Stimulated activated CD4-positive, alpha-beta T cell treated with anti-CD3 and anti-CD28 coated beads, TNF-alpha, amount 100 ng/mL, for 1 hour (primary cell): ENCODE data around the gene RTN1.

Experiments
- DNase-seq, 3 donors: peaks; one replicate each; pipeline ENCODE4 v3.0.0-alpha.2; 2020; ENCODE audit warnings: low read depth in 3 of 3, low spot score in 1 of 3

Gene RTN1

GRCh38 chr14:59870277-59871165 is at the start of gene RTN1:
RTN1 (minus strand) TSS chr14:59870776; CDS start chr14:59870630, 146 bp downstream.
- no peak for DNase-seq

- DNase-seq: no peak
These were observed 49.8 kb upstream of the RTN1 start for GRCh38 chr14:59920378-59920683.

GRCh38 chr14:59919570-59920377 is 49.2 kb upstream of the RTN1 start, which contains the start of gene LRRC9:
LRRC9 (plus strand) TSS chr14:59920144.
- DNase-seq: no peak

DNA sequence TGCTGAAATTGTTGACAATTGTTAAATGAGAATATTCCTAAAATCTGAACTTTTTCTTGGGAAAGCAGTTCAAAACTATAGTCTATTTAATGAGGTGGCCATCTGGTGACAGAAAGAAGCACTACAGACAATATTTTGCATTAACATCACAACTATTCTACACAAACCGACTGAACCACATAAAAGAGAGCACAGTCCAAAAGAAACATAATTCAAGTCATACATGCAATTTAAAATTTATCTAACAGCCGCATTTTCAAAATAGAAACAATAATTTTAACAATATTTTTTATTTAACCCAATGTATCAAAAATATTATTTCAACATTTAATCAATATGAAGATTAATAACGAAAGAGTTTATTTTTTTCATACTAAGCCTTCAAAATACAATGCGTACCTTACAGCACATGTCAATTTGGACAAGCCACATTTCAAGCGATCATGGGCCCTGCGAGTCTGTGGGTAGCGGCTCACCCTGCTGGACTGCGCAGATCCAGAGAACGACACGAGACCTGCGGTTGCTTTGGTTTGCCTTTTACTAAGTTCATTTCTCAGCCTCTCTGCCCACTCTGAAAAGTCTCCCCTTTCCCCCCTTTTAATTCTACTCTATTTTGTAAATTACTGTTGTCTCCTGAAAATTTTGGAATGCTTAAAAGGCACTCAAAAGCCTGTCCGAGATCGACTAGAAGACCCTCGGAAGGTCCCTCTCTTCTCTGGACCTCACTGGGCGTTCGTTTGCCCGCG is 48.4 kb upstream of the RTN1 start:
- no peak for DNase-seq

DNA sequence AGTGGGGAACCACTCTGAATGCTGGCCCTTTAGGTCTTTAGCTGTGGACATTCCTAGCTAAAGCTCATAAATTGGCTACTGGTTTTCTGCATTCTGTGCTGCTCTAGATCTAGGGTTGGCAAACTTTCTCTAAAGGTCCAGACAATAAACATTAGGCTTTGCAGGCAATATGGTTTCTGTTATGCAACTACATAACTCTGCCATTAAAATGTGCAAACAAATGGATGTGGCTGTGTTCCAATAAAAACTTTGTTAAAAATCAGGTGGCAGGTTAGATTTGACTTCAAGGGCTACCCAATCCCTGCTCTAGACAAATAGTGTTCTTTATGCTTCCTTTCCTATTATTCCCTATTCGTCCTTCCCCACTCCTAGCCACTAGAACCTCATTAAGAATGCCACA is 42.6 kb upstream of the RTN1 start:
- no peak for DNase-seq

- no peak for DNase-seq
These were observed 41.9 kb upstream of the RTN1 start for GRCh38 chr14:59912443-59912842.

DNA sequence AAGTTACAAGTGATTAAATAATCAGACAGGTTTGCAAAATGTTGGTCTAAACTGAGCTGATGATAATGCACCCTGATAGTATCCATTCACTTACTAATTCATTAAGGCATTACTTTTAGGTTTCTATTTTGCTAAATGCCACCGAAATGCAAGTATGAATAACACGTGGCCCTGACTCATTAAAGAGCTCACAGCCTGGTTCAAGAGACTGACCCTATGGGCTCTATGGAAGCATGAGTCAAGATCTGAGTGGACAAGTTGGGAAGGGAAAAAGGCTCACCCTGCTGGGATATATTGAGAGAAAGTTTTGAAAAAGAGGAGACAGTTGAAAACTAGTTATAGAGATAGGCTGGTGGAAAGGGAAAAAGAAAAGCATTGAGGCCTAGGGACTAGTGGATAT is 34.6 kb upstream of the RTN1 start:
- no peak for DNase-seq

- no peak for DNase-seq
These were observed 33.6 kb upstream of the RTN1 start for GRCh38 chr14:59904184-59904583.

GRCh38 chr14:59900556-59900955 is 30.0 kb upstream of the RTN1 start:
- no peak for DNase-seq

GRCh38 chr14:59897757-59898383 is 27.3 kb upstream of the RTN1 start:
- no peak for DNase-seq

- no peak for DNase-seq
These were observed 25.1 kb upstream of the RTN1 start for GRCh38 chr14:59895721-59896120.

GRCh38 chr14:59890676-59891075 is 20.1 kb upstream of the RTN1 start:
- no peak for DNase-seq

- no peak for DNase-seq
These were observed 12.4 kb upstream of the RTN1 start for GRCh38 chr14:59882957-59883356.

DNA sequence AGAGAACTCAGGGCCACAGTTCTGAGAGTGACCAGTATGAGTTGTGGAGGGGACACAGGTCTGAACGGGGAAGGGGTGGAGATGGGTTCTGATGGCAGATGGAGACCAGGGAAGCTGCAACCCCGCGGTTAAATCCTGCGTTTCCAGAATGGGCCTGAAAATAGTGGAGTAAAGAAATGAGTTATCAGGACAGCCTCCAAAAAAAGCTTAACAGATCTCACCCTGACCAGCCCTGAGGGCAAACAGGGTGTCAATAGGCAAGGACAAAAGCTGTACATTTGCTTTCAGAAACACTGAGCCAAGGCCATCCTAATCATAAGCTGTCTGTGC is 555 bp upstream of the RTN1 start:
- no peak for DNase-seq

DNA sequence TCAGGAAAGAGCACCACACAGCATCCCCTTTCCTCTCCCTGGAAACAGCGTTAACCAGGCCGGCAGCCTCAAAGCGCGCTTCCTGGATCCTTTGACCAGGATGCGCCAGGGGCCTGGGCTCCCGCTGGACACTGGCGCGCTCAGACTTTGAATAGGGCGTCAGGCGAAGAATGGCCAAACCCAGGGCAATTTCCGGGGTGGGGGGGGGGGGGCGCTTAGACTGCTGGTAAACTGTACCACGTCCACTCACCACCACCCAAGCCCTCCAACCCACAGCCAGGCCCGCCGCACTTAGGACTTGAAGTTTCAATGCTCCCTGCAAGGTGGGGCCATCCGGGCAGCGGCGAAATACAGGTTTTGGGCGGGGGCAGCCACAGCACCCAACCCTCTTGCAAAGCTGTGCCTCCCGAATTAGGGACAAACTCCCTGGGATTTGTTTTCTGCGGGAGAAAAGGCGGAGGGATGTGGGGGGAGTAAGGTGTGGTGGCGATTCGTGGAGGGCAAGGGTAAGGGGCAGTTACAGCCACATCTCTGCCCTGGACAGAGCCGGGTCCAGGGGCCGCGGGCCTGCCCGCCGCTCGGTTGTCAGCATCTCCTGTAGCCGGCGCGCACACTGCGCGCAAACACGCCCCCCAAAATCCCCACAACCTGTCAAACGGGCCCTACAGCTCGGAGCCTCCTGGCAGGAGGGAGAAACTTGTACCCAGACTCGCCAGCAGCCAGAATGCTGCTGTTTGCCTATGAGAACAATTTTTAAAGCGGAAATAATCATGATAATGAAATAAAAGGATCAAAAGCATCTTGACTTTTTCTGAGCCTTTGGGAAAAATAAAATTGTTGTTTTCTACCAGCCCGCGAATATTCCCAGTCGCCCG is 958 bp downstream of the RTN1 start:
- DNase-seq: no peak

DNA sequence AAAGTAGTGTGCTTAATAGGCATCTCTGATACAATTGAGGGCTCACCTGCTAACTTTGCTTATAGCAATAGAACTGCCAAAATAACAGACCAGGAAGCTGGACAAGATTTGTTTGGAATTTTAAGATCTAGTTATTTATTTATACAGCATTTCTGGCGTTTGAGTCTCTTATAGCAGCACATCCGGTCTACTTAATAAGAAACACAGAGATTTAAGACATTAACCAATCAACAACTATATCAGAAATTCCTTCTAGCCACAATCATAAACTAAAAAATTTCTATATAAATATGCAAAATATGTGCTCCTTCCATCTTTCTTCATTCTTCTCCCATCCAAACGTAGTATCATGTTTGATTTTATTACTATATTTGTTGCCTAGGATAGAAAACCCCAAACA is 2.6 kb downstream of the RTN1 start:
- DNase-seq: no peak

DNA sequence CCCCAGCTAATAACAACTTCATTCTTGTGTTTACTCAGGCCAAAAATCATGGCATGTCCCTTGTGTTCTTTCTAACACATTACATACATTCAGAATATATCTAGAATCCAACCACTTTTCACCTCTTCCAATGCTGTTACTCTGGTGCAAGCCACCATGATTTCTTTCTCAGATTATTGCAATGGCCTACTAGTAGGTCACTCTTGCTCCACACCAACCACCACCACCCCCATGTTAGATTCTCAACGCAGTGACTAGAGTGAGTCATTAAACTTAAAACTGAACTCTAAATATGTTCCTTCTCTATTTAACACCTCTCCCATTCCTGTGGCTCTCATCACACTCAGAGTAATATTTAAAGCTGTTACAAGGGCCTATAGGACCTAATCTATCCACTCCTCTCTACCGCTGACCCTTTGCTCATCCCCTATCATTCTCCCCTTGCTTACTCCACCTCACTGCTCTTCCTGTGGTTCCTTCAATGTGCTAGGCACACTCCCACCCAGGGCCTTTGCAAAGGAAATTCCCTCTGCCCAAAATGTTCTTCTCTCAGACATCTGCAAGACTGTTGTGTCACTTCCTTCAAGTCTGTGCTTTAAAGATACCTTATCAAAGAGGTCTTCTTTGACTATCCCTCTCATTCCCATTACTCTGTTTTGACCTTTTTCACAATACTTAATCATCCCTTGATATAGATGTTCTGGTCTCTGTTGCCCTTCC is 6.6 kb downstream of the RTN1 start:
- no peak for DNase-seq

DNA sequence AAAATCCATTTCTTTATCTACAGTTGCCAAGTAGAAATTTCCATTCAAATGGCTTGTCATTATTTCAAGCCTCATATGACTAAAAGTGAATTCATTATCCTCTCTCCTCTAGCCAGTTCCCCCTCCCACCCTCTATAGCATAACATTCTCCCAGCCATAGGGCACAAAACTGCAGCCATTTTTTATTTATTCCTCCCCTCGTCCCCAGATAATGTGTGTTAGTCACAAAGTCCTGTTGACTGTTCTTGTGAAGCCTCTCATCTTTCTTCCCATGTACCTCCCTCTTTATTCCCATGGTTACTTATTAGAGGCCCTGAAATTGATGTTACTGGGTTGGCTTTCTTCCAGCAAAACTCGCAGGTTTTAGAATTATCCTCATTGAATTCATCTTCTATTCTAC is 13.2 kb downstream of the RTN1 start:
- DNase-seq: no peak

- no peak for DNase-seq
These were observed 18.2 kb downstream of the RTN1 start for GRCh38 chr14:59852350-59852749.

DNA sequence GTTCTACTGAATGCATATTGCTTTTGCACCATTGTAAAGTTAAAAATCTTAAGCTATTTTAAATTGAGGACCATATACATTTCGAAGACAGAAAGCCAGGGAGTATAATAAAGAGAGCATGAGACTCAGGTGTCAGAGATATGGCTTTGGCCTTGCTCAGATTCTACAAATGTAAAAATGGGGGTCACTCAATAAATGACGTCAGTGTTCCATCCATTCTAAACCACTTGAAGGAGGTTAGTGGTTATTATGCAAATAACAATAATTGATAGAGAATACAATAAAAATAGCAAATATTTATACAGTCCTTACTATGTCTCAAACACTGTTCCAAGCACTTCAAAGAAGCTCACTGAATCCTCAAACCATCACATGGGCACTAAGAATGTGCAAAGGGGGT is 20.1 kb downstream of the RTN1 start:
- DNase-seq: no peak
